ENCODE data around the gene KLHL6.

The KLHL6 gene

GRCh38 chr3:183502237-183503181 is 53.0 kb downstream of the KLHL6 start:
- no peak for DNase-seq

- DNase-seq, result no peak
These were observed 54.4 kb downstream of the KLHL6 start for GRCh38 chr3:183500981-183501704.

GRCh38 chr3:183500319-183500718 is 55.2 kb downstream of the KLHL6 start:
- no peak for DNase-seq

- no peak for DNase-seq
These were observed 56.9 kb downstream of the KLHL6 start for GRCh38 chr3:183498634-183499033.

GRCh38 chr3:183497313-183497712 is 58.2 kb downstream of the KLHL6 start:
- no peak for DNase-seq

- no peak for DNase-seq
These were observed 59.2 kb downstream of the KLHL6 start for GRCh38 chr3:183496311-183496710.

GRCh38 chr3:183494341-183494740 is 61.2 kb downstream of the KLHL6 start:
- DNase-seq, result no peak

GRCh38 chr3:183493296-183494045 is 62.0 kb downstream of the KLHL6 start:
- DNase-seq, result no peak

GRCh38 chr3:183492849-183493179 is 62.7 kb downstream of the KLHL6 start:
- DNase-seq, result no peak

- no peak for DNase-seq
These were observed 63.3 kb downstream of the KLHL6 start for GRCh38 chr3:183491923-183492848.

GRCh38 chr3:183491109-183491922 is 64.2 kb downstream of the KLHL6 start:
- no peak for DNase-seq

GRCh38 chr3:183490653-183491052 is 64.9 kb downstream of the KLHL6 start:
- DNase-seq, result no peak

- DNase-seq, result no peak
These were observed 65.3 kb downstream of the KLHL6 start for GRCh38 chr3:183490211-183490601.

- DNase-seq, result no peak
These were observed 65.9 kb downstream of the KLHL6 start for GRCh38 chr3:183489455-183490210.

GRCh38 chr3:183488343-183488742 is 67.2 kb downstream of the KLHL6 start:
- no peak for DNase-seq

- DNase-seq, result no peak
These were observed 67.6 kb downstream of the KLHL6 start for GRCh38 chr3:183487896-183488295.

- DNase-seq, result no peak
These were observed 68.5 kb downstream of the KLHL6 start for GRCh38 chr3:183487016-183487415.

GRCh38 chr3:183486472-183486871 is 69.0 kb downstream of the KLHL6 start:
- no peak for DNase-seq

GRCh38 chr3:183485585-183485984 is 69.9 kb downstream of the KLHL6 start:
- DNase-seq, result no peak

GRCh38 chr3:183485093-183485492 is 70.4 kb downstream of the KLHL6 start:
- no peak for DNase-seq
